HEK293 (cell line): ENCODE results near the gene CCNL1.

ENCODE experiments used
- CTCF ChIA-PET: fragments of 350-600 bp; formaldehyde crosslinking; extraction: SDS; loops from one replicate; lab custom pipeline; 2021; ENCODE audit warnings: antibody characterized with exemption; lab: Yijun Ruan, JAX
- POLR2A ChIA-PET: fragments of 300-600 bp; formaldehyde crosslinking; extraction: SDS; loops from one replicate; lab custom pipeline; 2020; ENCODE audit warnings: antibody characterized with exemption, inconsistent platforms; lab: Yijun Ruan, JAX
- H3K27ac ChIP-seq: fragments of 200-500 bp; sonication (Bioruptor generic); 2 replicates; pipeline ENCODE4 v1.5.1; 2014; ENCODE audit warnings: low read depth, low read length, control low read depth, inconsistent platforms; ENCODE audit errors: extremely low read depth
- H3K36me3 ChIP-seq, 2 experiments: fragments of 200-500 bp in 1 of 2; sonication (Bioruptor generic) in 1 of 2; 1 replicate in 1 of 2; 2 replicates in 1 of 2; pipeline ENCODE4 v1.5.1; 2014 to 2017; ENCODE audit warnings: inconsistent platforms in 2 of 2, low read length in 2 of 2; ENCODE audit not compliant: control insufficient read depth in 2 of 2, insufficient read depth in 1 of 2
- H3K4me1 ChIP-seq: fragments of 200-500 bp; sonication (Bioruptor generic); 2 replicates; pipeline ENCODE4 v1.5.1; 2014; ENCODE audit warnings: mild to moderate bottlenecking, low read length, inconsistent platforms; ENCODE audit not compliant: control insufficient read depth, insufficient read depth
- H3K4me3 ChIP-seq: 2 replicates; pipeline ENCODE4 v1.5.1; 2011; ENCODE audit warnings: low read depth, mild to moderate bottlenecking, control low read depth, low read length, moderate library complexity
- H3K9me3 ChIP-seq: fragments of 200-500 bp; sonication (Bioruptor generic); 2 replicates; pipeline ENCODE4 v1.5.1; 2014; ENCODE audit warnings: low read depth, low read length, inconsistent platforms; ENCODE audit not compliant: control insufficient read depth, insufficient read depth
- EGR2 ChIP-seq: fragments of 450-650 bp; formaldehyde crosslinking; IDR thresholded peaks from 2 replicates; pipeline ENCODE4 v1.5.1; 2016; ENCODE audit warnings: low read depth, missing biosample characterization, missing genetic modification characterization
- KLF16 ChIP-seq: fragments of 450-650 bp; formaldehyde crosslinking; IDR thresholded peaks from 2 replicates; pipeline ENCODE4 v1.5.1; 2017; ENCODE audit warnings: missing biosample characterization, missing genetic modification characterization
- KLF7 ChIP-seq: fragments of 450-650 bp; formaldehyde crosslinking; IDR thresholded peaks from 2 replicates; pipeline ENCODE4 v1.5.1; 2016; ENCODE audit warnings: missing biosample characterization, missing genetic modification characterization, borderline replicate concordance
- KLF8 ChIP-seq: fragments of 450-650 bp; formaldehyde crosslinking; IDR thresholded peaks from 2 replicates; pipeline ENCODE4 v1.5.1; 2016; ENCODE audit warnings: missing biosample characterization, missing genetic modification characterization
- KLF9 ChIP-seq: fragments of 450-650 bp; formaldehyde crosslinking; IDR thresholded peaks from 2 replicates; pipeline ENCODE4 v1.5.1; 2016; ENCODE audit warnings: missing biosample characterization, missing genetic modification characterization, low read depth
- SCRT1 ChIP-seq: fragments of 450-650 bp; formaldehyde crosslinking; IDR thresholded peaks from 2 replicates; pipeline ENCODE4 v1.5.1; 2016; ENCODE audit warnings: missing biosample characterization, missing genetic modification characterization, borderline replicate concordance
- SCRT2 ChIP-seq: fragments of 450-650 bp; formaldehyde crosslinking; IDR thresholded peaks from 2 replicates; pipeline ENCODE4 v1.5.1; 2016; ENCODE audit warnings: missing biosample characterization, missing genetic modification characterization
- SP7 ChIP-seq: fragments of 450-650 bp; formaldehyde crosslinking; IDR thresholded peaks from 2 replicates; pipeline ENCODE4 v1.5.1; 2016; ENCODE audit warnings: missing biosample characterization, missing genetic modification characterization
- WT1 ChIP-seq: fragments of 450-650 bp; formaldehyde crosslinking; IDR thresholded peaks from 2 replicates; pipeline ENCODE4 v1.5.1; 2016; ENCODE audit warnings: missing biosample characterization, missing genetic modification characterization
- ZFHX2 ChIP-seq: fragments of 450-650 bp; formaldehyde crosslinking; conservative IDR thresholded peaks from 2 replicates; pipeline ENCODE4 v1.5.1; 2016; ENCODE audit warnings: missing biosample characterization, missing genetic modification characterization
- ZIC2 ChIP-seq: fragments of 450-650 bp; formaldehyde crosslinking; IDR thresholded peaks from 2 replicates; pipeline ENCODE4 v1.5.1; 2016; ENCODE audit warnings: missing biosample characterization, missing genetic modification characterization
- ZNF10 ChIP-seq: fragments of 450-650 bp; formaldehyde crosslinking; IDR thresholded peaks from 2 replicates; pipeline ENCODE4 v1.5.1; 2017; ENCODE audit warnings: missing biosample characterization, missing genetic modification characterization
- ZNF114 ChIP-seq: fragments of 450-650 bp; formaldehyde crosslinking; IDR thresholded peaks from 2 replicates; pipeline ENCODE4 v1.5.0; 2017; ENCODE audit warnings: missing biosample characterization, missing genetic modification characterization
- ZNF132 ChIP-seq: fragments of 450-650 bp; formaldehyde crosslinking; IDR thresholded peaks from 2 replicates; pipeline ENCODE4 v1.5.1; 2017; ENCODE audit warnings: missing biosample characterization, missing genetic modification characterization, borderline replicate concordance
- ZNF19 ChIP-seq: fragments of 450-650 bp; formaldehyde crosslinking; IDR thresholded peaks from 2 replicates; pipeline ENCODE4; 2016; ENCODE audit warnings: missing biosample characterization, missing genetic modification characterization, low read depth
- ZNF23 ChIP-seq: fragments of 450-650 bp; formaldehyde crosslinking; IDR thresholded peaks from 2 replicates; pipeline ENCODE4 v1.5.1; 2016; ENCODE audit warnings: missing biosample characterization, missing genetic modification characterization, borderline replicate concordance
- ZNF239 ChIP-seq: fragments of 450-650 bp; formaldehyde crosslinking; IDR thresholded peaks from 2 replicates; pipeline ENCODE4 v1.5.1; 2016; ENCODE audit warnings: missing biosample characterization, missing genetic modification characterization
- ZNF335 ChIP-seq: fragments of 450-650 bp; formaldehyde crosslinking; conservative IDR thresholded peaks from 2 replicates; pipeline ENCODE4 v1.5.1; 2016; ENCODE audit warnings: missing biosample characterization, missing genetic modification characterization
- ZNF341 ChIP-seq: fragments of 450-650 bp; formaldehyde crosslinking; IDR thresholded peaks from 2 replicates; pipeline ENCODE4; 2016; ENCODE audit warnings: low read depth, missing biosample characterization, missing genetic modification characterization
- ZNF37A ChIP-seq: fragments of 450-650 bp; IDR thresholded peaks from 2 replicates; pipeline ENCODE4 v1.5.1; 2018; ENCODE audit warnings: missing biosample characterization, missing genetic modification characterization
- ZNF48 ChIP-seq: fragments of 450-650 bp; formaldehyde crosslinking; IDR thresholded peaks from 2 replicates; pipeline ENCODE4 v1.5.1; 2016; ENCODE audit warnings: missing biosample characterization, missing genetic modification characterization
- ZNF521 ChIP-seq: fragments of 450-650 bp; formaldehyde crosslinking; IDR thresholded peaks from 2 replicates; pipeline ENCODE4 v1.5.1; 2017; ENCODE audit warnings: missing biosample characterization, mild to moderate bottlenecking, missing genetic modification characterization
- ZNF544 ChIP-seq: fragments of 450-650 bp; formaldehyde crosslinking; IDR thresholded peaks from 2 replicates; pipeline ENCODE4 v1.5.0; 2017; ENCODE audit warnings: missing biosample characterization, missing genetic modification characterization
- ZNF571 ChIP-seq: fragments of 450-650 bp; formaldehyde crosslinking; IDR thresholded peaks from 2 replicates; pipeline ENCODE4 v1.5.0; 2017; ENCODE audit warnings: missing biosample characterization, missing genetic modification characterization
- ZNF707 ChIP-seq: fragments of 450-650 bp; formaldehyde crosslinking; IDR thresholded peaks from 2 replicates; pipeline ENCODE4 v1.5.1; 2016; ENCODE audit warnings: missing biosample characterization, missing genetic modification characterization
- ZNF837 ChIP-seq: fragments of 450-650 bp; formaldehyde crosslinking; IDR thresholded peaks from 2 replicates; pipeline ENCODE4 v1.5.1; 2016; ENCODE audit warnings: missing biosample characterization, missing genetic modification characterization
- ZSCAN23 ChIP-seq: fragments of 450-650 bp; formaldehyde crosslinking; IDR thresholded peaks from 2 replicates; pipeline ENCODE4 v1.5.1; 2016; ENCODE audit warnings: missing biosample characterization, missing genetic modification characterization
- TF ChIP-seq, protein P1 (sequence below): fragments of 450-650 bp; formaldehyde crosslinking; IDR thresholded peaks from 2 replicates; pipeline ENCODE4 v1.5.1; 2016; ENCODE audit warnings: missing biosample characterization, missing genetic modification characterization

Gene CCNL1

DNA sequence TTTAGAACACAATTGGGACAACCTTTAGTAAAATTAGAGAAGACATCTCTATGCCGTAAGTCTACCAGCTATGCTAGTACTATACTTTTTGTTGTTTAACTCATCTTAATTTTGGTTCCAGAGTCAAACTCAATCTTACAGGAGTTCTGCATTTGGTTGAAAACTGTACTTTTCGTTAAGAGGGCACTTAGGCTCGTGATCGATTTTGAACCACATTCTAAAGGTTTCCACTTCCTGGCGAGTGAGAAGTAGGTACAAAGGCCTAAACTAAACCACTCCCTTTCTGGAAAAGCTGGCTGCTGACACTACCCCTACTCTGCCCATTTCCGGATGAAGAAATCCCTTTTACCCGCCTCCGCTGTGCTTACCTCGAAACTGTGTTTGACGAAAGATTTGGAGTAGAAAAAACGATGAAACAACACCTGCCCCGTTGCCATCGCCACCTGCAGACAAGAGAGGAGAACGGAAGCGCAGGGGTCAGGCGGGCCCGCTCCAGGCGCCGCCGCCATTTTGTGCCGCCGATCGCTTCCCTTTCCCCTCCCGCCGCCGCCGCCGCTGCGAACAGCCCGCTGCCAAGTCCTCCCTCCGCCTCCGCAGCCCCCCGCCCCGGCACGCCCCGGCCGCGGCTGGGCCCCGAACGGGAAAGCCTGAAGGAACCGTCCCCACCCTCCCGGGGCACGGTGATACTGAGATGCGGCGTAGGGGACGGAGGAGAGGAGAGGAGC is 748 bp downstream of the CCNL1 start (continued):
- TF ChIP-seq ZNF23 (tag by site-specific recombination) (no peak), EGR2 (peak; percentile 22; the same call in 1 of the 2 replicates), KLF7 (no peak), ZNF707 (tag by site-specific recombination) (no peak), ZSCAN23 (no peak), ZNF37A (tag by site-specific recombination) (no peak), ZNF132 (tag by site-specific recombination) (no peak), ZFHX2 (tag by site-specific recombination) (peak; percentile 63), SP7 (tag by site-specific recombination) (no peak), ZNF341 (tag by site-specific recombination) (peak; percentile 96), ZNF521 (no peak), ZNF335 (tag by site-specific recombination) (no peak), ZNF239 (tag by site-specific recombination) (no peak), ZIC2 (no peak), ZNF114 (tag by site-specific recombination) (no peak), ZNF544 (tag by site-specific recombination) (no peak), KLF16 (tag by site-specific recombination) (no peak), ZNF19 (no peak), ZNF837 (no peak)

DNA sequence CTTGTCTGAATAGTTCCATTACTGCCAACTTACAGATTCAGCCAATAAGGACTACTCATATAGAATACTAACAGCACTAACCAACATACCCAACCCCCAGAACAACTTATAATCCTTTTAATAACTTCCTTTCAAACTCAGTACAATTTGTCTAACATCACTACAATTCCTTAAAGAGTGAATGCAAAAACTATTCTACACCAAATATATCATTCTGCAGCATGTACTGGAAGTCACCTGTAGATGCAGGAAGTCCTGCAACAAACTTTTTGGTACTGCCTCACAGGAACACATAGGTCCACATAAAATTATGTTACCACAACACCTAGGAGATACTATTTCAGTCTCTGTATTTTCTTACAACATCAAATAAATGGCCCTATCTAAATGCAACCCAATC is 2.1 kb downstream of the CCNL1 start:
- Histone ChIP-seq H3K27ac (no peak overlapping the region), H3K36me3 (peaks cover 16 to 64% of the 10 kb centered on the region in 2 experiments; a peak in 2 of 3 replicates), H3K4me3 (peak overlapping the region; percentile 95), H3K9me3 (no peaks in the 10 kb centered on the region), H3K4me1 (peaks cover 11% of the 10 kb centered on the region)
- POLR2A ChIA-PET, result no interaction called here
- CTCF ChIA-PET, result no interaction called here
- TF ChIP-seq SCRT1 (0 out of 2 replicates have a peak, but pooled peaks have one; percentile 31), KLF8 (tag by site-specific recombination) (no peak), SCRT2 (tag by site-specific recombination) (peak; percentile 70), KLF9 (tag by site-specific recombination) (no peak), ZNF571 (no peak)

DNA sequence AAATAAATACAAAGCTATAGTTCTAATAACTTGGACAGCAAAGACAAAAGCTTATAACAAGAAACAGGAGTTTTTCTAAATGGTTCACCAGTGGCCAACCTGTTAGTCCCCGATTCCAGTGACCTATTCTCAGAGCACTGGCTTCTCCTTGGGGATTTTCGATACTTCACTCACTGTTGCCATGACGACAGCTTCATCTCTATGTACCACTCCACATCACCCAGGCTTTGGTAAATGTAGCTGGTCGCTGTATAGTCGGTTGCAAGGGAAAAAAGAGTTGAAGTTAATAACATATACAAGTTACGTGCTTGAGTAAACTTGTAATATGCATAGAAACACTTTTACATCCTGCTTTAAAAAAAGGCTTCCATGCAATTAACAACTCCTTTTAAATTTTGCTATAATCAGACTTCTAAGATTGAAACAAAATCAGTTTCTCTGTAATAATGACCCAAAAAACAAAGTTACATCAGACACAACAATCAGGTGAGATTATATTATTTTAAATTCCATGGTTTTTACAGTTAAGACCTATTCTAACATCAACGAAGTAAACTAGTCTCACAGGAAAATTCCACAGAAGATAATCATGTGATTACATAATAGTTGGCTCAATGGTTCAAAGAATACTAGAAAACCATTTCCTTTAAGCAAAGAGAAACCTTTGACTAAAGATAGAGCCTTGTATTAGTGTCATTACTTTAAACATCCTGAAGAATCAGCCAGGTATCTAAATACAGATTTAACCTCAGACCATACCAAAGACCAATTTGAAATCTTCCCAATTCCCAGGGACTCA is 2.9 kb downstream of the CCNL1 start:
- Histone ChIP-seq H3K4me3 (peak overlapping the region; percentile 6; the same call in 1 of the 2 replicates), H3K4me1 (peaks cover 11% of the 10 kb centered on the region), H3K9me3 (no peaks in the 10 kb centered on the region), H3K36me3 (peaks cover 21 to 72% of the 10 kb centered on the region in 2 experiments; a peak in 2 of 3 replicates), H3K27ac (no peak overlapping the region)
- TF ChIP-seq ZNF48 (tag by site-specific recombination) (no peak), ZNF10 (tag by site-specific recombination) (no peak), WT1 (tag by site-specific recombination) (no peak)
- TF ChIP-seq, protein P1, sequence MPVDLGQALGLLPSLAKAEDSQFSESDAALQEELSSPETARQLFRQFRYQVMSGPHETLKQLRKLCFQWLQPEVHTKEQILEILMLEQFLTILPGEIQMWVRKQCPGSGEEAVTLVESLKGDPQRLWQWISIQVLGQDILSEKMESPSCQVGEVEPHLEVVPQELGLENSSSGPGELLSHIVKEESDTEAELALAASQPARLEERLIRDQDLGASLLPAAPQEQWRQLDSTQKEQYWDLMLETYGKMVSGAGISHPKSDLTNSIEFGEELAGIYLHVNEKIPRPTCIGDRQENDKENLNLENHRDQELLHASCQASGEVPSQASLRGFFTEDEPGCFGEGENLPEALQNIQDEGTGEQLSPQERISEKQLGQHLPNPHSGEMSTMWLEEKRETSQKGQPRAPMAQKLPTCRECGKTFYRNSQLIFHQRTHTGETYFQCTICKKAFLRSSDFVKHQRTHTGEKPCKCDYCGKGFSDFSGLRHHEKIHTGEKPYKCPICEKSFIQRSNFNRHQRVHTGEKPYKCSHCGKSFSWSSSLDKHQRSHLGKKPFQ, result no peak
- ChIA-PET CTCF (interaction anchor here (1.0 to 2.5 kb wide), 2 partner anchors 18 to 20 kb away, joined by 3 to 10 read pairs; no protein-coding TSS in a partner anchor), POLR2A (interaction anchor here (1.2 kb wide), 1 partner anchor 21 kb away, joined by 3 read pairs; no protein-coding TSS in a partner anchor)
